Measurements from ENCODE around the gene FOXD4.
"Not testable (repeated sequence)": the region's sequence is repeated elsewhere in the genome, so short reads cannot be mapped to it uniquely, and the experiment has no call there.

The FOXD4 gene

DNA sequence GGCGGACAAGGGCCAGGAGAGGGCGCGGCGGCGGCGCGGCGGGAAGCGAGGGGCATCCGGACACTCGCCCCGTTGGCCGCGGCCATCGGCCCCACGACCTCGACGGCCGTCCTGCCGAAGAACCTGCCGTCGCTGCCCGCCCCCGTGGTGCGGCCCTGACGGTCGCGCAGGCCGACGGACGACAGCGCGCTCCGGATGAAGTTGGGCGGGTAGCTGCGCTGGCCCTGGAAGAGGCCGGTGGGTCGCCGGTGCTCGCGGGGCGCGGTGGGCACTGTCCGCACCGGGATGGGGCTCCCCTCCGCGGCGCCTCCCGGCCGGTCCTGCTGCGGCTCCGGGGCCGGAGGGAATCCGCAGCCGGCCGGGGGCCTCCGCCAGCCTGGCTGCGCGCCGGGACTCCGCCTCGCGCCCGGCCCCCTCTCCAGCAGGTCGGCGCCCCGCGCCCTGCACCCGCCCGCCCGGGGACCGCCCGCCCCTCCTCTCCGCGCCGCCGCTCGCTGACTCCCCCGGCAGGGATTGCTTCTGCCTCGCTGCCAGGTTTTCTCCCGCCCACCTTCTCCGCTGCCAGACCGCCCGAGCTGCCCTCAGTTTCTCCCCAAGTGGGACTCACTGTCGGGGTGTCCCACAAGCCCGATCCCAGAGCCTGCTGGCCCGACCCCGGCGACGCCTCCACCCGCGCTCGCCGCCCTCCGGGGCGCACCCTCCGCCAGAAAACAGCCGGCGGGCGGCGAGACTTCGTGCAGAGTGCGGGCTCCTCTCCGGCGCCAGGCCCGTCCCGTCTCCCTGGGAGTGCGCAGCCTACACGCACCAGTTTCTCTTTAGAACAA lies 44.9 kb downstream of the FOXD4 start:
- H3K27ac Mint-ChIP-seq, H3K4me1 Mint-ChIP-seq, H3K36me3 Mint-ChIP-seq, H3K9me3 Mint-ChIP-seq: not testable (repeated sequence)
- peak overlapping the region; percentile 64 for H3K4me3 Mint-ChIP-seq
- peak in 1 of 2 donors; percentile 53 for DNase-seq (ENCODE audit: low spot score in 2 of 2)
- peak; percentile 67 for ATAC-seq
